ENCODE data around the gene FNDC3B.

GRCh38 chr3:172328282-172328681 is 288.9 kb downstream of the FNDC3B start:
- TF ChIP-seq EP300 (IDR thresholded peaks at IDR 0.05; ENCODE audit: borderline replicate concordance): no peak
- no peak for TF ChIP-seq RAD21 (IDR thresholded peaks at IDR 0.05; ENCODE audit: low read depth)
- no peak for TF ChIP-seq FOXM1 (IDR thresholded peaks at IDR 0.05; ENCODE audit: borderline replicate concordance, low read depth)
- TF ChIP-seq MAX (IDR thresholded peaks at IDR 0.05): no peak
- TF ChIP-seq TAF1 (IDR thresholded peaks at IDR 0.05; ENCODE audit: low read depth): no peak

Data from Ishikawa (cell line).